HG03565 (cell line): ENCODE results near the gene TMEM74B.
"Not testable (repeated sequence)": the region's sequence is repeated elsewhere in the genome, so short reads cannot be mapped to it uniquely, and the experiment has no call there.

Experiments
- ATAC-seq: cut with Tn5 transposase; IDR thresholded peaks from one replicate; pipeline ENCODE4 v1.9.1; 2021; ENCODE audit warnings: mild to moderate bottlenecking, moderate library complexity; ENCODE audit not compliant: unreplicated experiment

TMEM74B gene

GRCh38 chr20:1184638-1185315, at the start of gene TMEM74B:
Gene TMEM74B, minus strand, starts transcription at chr20:1184981. Its CDS starts 1,180 bp downstream, at chr20:1183801.
- ATAC-seq, result no peak

DNA sequence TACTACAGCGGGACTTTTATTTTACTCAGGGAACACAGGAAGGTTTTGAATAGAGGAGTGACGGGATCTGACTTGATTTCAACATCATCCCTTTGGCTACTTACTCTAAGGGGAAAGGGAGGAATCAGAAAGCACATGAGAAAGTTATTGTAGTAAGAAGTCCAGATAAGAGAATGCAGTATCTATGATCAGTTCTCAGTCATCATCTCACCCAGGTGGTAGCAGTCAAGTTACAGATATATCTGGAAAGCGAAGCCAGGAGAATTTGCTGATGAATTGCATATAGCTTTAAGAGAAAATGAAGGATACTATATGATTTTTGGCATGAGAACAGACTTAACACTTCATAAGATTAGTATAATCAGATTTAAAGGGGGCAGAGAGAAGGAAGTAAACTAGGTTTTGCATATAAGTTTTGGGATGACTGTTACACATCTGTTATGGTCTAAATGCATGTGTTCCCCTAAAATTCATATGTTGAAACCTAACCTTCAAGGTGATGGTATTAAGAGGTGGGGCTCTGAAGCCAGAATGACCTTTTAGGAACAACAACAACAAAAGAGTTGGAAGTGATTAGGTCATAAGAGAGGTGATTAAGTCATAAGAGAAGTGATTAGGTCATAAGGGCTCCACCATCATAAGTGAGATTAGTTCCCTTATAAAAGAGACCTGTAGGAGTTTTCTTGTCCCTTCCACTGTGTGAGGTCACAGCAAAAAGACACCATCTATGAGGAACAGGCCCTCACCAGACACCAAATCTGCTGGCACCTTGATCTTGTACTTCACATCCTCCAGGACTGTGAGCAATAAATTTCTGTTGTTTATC, 47.7 kb upstream of the TMEM74B start:
- no peak for ATAC-seq

DNA sequence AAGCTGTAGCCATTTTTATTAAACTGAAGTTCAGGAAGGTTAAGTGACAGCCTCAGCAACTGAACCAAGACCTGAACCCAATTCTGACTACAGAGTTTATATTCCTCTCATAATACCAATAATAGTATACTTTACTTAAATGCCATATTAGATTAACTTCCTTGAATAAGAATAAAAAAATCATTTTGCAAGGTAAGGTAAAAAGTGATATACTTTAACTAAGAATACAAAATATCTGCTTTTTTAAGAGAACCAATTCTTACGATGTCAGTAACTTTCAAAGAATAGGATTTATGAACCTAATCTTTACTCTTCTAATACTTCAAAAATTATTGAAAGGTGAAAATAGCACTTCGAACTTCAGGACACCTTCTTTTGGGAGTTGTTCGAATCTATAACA, 44.8 kb upstream of the TMEM74B start:
- no peak for ATAC-seq

DNA sequence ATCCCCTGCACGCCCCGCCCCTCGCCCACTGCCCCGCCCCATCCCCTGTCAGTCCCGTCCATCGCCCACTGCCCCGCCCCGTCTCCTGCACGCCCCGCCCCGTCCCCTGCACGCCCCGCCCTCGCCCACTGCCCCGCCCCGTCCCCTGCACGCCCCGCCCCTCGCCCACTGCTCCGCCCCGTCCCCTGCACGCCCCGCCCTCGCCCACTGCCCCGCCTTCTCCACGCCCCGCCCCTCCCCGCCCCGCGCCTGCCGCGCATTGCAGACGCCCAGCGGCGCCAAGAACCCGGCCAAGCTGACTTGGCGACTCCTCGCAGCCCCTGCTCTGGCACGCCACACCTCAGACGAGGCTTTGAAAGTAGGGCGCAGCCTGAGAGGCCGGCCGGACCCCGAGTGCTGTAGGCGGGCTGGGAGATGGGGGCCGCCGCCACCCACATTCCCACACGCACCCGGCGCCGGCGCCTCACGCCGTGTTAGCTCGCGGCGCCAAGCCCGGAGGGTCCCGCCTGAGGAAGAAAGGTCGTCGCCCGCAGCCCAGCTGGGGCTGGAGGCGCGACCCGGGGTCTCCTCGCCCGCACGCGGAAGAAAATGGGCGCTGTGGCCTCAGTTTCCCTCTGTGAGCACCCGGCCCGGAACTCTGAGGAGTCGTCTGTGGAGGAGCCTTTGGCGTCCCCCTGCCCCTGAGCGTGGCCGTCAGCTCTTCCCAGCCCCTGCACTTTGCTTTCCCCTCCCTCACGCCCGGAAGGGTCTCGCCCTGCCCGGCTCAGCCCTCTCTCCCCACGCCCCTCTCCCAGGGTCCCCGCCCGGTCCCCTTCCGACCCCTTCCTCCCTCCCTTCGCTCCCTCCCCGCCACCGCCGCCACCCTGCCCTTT, 41.2 kb upstream of the TMEM74B start, which contains the start of gene RAD21L1:
Gene RAD21L1, plus strand, starts transcription at position 262 of the 872 bp plus-strand sequence. CDS start 2,410 bp downstream, outside the sequence.
- ATAC-seq, result no peak

DNA sequence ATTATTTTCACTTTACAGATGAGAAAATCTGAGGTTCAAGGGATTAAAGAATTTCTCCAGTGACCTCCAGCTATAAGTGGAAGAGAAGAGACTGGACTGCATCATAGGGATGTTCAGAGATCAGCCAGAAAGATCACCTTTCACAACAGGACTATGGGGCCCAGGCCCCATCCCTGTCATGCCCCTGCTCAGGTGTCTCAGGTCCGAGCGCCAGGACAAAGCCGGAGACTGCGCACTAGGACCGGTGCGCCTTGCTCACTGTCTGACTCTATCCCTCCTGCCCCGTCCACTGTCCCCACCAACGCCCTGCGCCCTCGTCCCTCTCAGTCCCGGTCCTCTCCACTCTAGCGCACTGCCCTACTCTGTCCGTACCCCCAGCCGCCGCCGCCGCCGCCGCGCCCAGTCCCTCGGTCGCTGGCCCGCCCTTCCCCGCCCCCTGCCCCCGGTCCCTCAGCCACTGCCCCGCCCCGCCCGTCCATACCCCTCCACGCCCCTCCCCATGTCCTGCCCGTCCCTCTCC, 40.5 kb upstream of the TMEM74B start:
- no peak for ATAC-seq

DNA sequence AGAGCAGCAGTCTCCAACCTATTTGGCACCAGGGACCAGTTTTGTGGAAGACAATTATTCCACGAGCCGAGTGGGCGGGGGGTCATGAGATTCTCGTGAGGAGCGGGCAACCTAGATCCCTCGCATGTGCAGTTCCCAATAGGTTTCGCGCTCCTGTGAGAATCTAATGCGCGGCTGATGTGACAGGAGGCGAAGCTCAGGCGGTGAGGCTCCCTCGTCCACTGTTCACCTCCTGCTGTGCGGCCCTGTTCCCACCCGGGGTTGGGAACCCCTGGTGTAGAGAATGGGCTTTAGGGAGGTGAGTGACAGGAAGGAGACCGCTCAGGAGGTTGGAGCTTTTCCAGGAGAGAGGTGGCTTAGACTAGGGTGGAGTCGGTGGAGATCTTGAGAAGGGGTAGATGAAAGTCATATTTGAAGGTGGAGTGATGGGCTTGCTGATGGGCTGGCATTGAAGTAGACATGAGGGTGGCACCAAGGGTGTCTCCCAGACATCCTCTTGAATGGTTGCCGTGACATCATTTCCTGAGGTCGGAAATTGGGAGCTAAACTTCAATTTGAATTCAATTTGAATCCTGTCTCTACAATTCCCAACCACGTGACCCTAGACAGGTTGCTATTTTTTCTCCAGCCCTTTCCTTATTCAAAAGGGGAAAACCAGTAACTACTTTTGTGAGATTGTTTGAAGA, 39.6 kb upstream of the TMEM74B start:
- no peak for ATAC-seq

GRCh38 chr20:1222750-1223149, 38.0 kb upstream of the TMEM74B start:
- ATAC-seq, result not testable (repeated sequence)

GRCh38 chr20:1216527-1217427, 32.0 kb upstream of the TMEM74B start:
- not testable (repeated sequence) for ATAC-seq

DNA sequence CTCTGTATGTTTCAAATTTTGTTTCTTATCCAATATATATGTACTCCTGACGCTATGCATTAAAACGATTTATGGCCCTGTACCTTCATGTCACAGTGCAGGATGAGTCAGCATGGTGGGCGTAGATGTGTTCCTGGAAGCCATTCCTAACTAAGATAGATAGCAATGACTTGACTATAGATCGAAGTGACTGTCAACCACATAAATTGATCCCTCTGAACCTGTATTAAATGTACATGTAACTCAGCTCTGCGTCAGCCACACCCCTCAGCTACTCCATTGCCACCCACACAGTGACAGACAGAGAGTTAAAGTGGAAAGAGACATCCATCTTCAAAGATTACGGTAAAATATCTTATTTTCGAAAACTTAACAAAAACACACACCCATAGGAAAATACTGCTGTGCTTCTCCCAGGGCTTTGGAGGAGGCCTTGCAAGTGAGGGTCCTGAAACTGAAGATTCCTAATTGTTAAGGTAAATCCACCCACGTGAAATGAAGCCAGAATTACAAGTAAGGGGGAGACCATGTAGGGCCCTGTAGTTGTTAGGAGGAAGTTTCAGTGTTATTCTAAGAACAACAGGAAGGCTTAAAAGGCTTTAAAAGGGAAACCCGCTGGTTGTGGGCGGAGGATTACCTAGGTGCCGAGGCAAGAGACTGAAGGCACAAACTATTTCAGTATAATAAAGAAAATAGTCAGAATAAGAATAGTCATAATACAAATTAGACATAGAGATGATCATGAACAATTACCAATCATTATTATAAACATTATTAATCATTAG, 30.8 kb upstream of the TMEM74B start:
- ATAC-seq, result no peak

GRCh38 chr20:1214838-1215261, 30.1 kb upstream of the TMEM74B start:
- ATAC-seq, result no peak

DNA sequence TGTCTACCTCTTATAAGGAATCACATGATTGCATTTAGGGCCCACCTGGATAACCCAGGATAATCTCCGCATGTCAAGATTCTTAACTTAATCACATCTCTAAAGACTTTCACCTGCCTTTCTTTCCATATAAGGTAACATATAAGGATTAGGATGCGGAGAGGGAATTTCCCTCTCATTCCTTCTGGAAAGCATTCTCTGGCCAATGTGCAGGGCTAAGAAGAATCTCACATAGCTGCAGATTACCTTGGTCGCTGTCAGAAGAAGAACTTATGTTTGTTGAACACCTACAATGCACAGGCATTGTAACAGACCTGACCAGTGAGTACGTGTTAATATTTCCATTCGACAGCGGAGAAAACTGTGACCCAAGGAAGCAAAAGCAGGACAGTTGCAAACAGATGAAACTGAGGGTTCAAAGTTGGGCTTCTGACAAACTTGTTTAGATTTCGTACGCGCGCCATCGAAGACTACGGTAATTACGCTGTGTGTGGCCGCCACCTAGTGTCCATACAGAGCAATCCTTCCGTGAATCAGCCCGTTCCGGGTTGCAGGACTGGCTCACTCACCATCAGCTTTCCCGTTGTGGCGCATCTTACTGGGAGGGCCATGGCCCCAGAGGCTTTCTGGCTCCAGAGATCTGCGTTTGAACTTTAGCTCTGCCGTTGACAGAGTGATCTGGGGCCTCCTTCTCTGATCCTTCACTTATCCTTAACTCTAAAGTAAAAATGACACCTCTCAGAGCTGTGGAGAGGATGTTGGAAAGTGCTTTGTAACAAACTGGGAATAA, 28.0 kb upstream of the TMEM74B start:
- ATAC-seq, result peak; percentile 57

- ATAC-seq, result no peak
Observed at GRCh38 chr20:1212023-1212422, 27.2 kb upstream of the TMEM74B start.

DNA sequence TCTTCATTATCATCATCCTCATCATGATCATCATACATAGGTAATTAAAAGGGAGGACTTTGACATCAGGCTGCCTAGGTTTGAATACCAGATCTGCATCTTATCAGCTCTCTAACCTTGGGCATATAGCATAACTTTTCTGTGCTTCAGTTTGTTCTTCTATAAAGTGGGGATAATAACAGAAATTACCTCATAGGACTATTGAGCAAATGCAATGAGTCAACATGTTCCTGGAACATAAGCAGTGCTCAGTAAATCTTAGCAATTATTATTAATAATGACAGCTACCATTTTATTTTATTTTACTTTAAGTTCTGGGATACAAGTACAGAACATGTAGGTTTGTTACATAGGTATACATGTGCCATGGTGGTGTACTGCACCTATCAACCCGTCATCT, 25.7 kb upstream of the TMEM74B start:
- no peak for ATAC-seq

- no peak for ATAC-seq
Observed at GRCh38 chr20:1209447-1210387, 24.9 kb upstream of the TMEM74B start.

GRCh38 chr20:1207293-1207878, 22.6 kb upstream of the TMEM74B start:
- ATAC-seq, result no peak
